HG03064 (cell line): ENCODE measurements around the gene CAV1.
"Not testable (repeated sequence)": the region's sequence is repeated elsewhere in the genome, so short reads cannot be mapped to it uniquely, and the experiment has no call there.

Experiments
- ATAC-seq: cut with Tn5 transposase; IDR thresholded peaks from one replicate; pipeline ENCODE4 v1.9.1; 2021; ENCODE audit warnings: low read depth; ENCODE audit not compliant: unreplicated experiment

CAV1 gene

DNA sequence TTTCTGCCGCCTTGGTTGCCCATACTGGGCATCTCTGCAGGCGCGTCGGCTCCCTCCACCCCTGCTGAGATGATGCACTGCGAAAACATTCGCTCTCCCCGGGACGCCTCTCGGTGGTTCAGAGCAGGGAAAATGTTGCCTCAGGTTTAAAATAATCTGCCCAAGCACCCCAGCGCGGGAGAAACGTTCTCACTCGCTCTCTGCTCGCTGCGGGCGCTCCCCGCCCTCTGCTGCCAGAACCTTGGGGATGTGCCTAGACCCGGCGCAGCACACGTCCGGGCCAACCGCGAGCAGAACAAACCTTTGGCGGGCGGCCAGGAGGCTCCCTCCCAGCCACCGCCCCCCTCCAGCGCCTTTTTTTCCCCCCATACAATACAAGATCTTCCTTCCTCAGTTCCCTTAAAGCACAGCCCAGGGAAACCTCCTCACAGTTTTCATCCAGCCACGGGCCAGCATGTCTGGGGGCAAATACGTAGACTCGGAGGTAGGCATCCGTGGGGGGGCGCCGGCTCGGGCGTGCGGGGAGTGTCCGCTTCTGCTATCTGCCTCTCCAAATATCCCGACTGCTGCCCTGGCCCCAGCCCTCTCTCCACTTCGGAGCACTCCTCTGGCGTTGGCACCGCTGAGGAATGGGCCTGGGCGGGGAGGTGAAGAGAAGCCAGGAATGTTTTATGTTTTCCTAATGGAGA is at the start of gene CAV1:
TSS of gene CAV1 (plus strand) at position 428 of the 689 bp plus-strand sequence. CDS start at position 455, 27 bp downstream.
- no peak for ATAC-seq

- ATAC-seq: no peak
These were observed 47.2 kb upstream of the CAV1 start for GRCh38 chr7:116477625-116478024.

- no peak for ATAC-seq
These were observed 46.0 kb upstream of the CAV1 start for GRCh38 chr7:116478834-116479233.

DNA sequence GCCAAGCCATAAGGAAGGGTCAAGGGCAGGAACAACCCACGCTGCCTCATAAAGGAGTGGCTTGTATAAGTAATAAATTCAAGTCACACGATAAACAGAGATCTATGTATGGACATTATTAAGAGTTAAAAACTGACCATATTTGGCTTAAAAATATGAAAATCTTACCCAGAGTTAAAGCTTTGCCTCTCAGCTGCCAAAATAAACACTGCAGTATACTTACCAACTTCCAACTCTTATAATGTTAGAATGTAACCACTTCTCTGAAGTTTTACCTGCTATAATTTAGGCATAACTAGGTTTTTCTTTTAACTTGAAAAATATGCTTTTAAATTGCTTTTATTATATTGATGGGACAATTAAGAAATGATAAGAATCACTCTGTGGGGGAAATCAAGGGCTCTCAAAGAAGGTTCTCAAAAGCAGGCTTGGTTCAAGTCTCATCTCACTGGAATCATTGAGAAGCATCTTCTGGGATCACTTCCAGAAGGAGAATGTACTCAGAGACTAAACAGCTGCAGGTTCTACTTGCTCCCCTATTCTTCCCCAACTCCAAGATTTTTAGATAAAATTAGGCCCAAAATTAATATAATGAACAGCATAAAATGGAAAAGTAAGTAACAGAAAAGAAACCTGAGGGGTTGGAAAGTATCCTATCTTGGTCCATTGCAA is 41.4 kb upstream of the CAV1 start:
- no peak for ATAC-seq

DNA sequence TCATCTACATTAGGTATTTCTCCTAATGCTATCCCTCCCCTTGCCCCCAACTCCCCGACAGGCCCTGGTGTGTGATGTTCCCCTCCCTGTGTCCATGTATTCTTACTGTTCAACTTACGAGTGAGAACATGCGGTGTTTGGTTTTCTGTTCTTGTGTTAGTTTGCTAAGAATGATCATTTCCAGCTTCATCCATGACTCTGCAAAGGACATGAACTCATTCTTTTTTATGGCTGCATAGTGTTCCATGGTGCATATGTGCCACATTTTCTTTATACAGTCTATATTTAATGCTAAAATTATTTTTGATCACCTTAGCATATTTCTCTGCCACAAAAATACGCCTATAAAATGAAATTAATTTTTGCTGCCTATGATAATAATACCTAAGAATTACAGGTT is 40.4 kb upstream of the CAV1 start:
- ATAC-seq: not testable (repeated sequence)

DNA sequence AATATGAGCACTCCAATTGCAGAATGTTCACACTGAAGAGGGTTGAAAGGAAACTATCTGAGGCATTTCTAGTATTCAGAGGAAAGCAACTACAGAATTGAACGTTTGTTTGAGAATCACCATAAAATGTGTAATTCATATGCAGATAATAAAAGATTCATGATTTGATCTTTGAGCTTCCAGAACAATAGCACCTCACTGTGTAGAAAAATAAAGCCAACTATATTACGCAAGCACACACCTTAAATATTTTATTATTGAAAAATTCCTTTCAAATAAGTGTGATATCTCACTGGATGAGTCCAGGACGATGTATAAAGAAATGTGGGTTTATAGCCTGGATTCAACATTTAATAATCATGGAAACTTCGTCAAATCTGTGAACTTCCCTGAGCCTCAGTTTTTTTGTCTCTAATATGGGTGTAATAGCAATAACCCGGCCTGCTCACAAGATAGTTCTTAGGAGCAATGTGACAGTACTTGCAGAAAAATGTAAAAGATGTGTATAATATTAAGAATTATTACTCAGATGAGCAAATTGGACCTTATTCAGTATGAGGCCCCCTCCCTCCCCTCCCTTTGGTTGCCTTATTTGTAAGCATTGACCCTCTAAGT is 36.8 kb upstream of the CAV1 start:
- ATAC-seq: no peak

- ATAC-seq: no peak
These were observed 34.5 kb upstream of the CAV1 start for GRCh38 chr7:116490351-116490750.

DNA sequence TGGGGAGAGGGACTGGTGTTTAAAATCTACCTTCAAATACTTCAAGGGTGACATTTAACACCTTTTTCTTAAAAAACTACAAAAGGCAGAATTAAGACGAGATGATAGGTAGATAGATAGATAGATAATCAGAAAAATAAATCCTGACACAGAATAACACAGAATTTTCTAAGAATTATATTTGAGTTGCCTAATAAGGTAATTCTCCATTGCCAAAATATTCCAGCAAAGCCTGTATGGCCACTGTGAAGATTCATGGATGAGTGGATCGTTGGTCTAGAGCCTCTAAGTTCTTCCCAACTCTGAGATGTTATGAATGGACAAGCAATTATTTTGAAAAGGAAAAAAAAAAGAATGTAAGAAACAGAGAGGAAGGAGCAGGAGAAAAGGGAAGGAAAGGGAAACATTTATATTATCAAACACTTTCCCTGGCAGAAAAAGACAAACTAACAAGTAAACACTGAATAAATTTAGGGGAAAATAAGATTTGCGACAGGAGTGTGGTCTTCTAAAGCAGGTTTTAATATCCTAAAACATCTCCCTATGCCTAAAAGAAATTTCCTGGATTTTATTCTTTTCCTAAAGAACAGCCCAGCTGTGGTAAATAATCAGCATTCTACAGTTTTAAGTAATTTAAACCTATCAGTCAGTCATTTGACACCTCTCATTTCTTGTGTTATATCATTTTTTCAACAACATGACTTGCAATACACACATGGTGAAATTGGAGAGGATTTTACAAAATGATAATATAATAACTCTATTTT is 32.8 kb upstream of the CAV1 start:
- ATAC-seq: no peak

DNA sequence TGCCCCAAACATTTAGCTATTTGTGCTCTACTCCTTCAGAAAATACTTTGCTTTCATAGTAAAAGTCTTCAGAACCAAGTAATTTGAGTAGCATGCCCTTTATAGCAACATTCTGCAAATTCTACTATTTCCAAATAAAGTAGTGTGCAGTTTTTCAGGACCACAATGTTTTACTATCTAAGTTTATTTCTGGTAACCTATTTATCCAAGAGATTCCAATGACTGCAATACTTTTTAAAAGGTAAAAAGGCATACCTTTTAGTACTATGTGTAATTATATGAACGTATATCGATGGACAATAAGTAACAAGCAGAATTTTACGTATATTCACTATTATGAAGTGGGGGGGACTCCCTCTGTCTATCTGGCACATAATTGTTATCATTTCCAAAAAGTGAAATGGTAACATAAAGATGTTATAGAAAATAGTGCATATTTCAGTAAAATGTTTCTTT is 32.2 kb upstream of the CAV1 start:
- no peak for ATAC-seq

GRCh38 chr7:116493449-116493848 is 31.4 kb upstream of the CAV1 start:
- no peak for ATAC-seq

GRCh38 chr7:116494472-116494871 is 30.4 kb upstream of the CAV1 start:
- no peak for ATAC-seq

GRCh38 chr7:116495736-116496135 is 29.1 kb upstream of the CAV1 start:
- no peak for ATAC-seq

- no peak for ATAC-seq
These were observed 28.2 kb upstream of the CAV1 start for GRCh38 chr7:116496653-116497052.

DNA sequence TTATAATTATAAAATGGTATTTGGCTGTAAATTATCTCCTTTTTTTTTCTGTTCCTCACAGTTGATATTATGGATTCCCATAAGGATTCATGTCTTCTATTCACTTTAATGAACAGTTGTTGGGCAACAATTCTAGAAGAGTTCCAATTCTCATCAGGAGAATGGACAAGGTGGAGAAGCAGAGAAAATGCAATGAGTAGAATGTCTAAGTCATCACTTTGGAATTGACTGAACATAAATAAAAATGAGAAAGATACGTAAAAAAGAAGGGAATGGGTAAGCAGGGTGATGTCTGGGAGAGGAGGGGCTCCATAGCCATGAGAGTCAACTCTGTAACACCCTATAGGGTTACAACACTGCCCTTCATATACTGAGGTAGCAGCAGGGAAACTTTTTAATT is 27.1 kb upstream of the CAV1 start:
- no peak for ATAC-seq

GRCh38 chr7:116499168-116500077 is 25.4 kb upstream of the CAV1 start, which contains the start of gene CAV2:
CAV2 (plus strand) TSS chr7:116499738; CDS start chr7:116499782, 44 bp downstream.
- ATAC-seq: no peak

- no peak for ATAC-seq
These were observed 24.6 kb upstream of the CAV1 start for GRCh38 chr7:116500078-116500853.

- ATAC-seq: no peak
These were observed 23.2 kb upstream of the CAV1 start for GRCh38 chr7:116501425-116502167.
